Naive B cell (primary cell): ENCODE measurements around the gene DOC2A. TPM values are rescaled to one million over a fixed set of nuclear protein-coding genes. Genes with fewer than 3 reads are reported as not detected.

Experiments used
- ATAC-seq, 2 donors: fragments of 150-1000 bp; cut with Tn5 transposase; 2 replicates each; pipeline ENCODE4 v1.10.0; 2021; ENCODE audit warnings: low read depth in 2 of 2, mild to moderate bottlenecking in 2 of 2, moderate library complexity in 2 of 2
- DNase-seq: peaks from one replicate; pipeline ENCODE4 v3.0.0; 2022
- H3K27ac Mint-ChIP-seq, 6 donors: one replicate each; pipeline ENCODE4 v1.8.0; 2020 to 2022; ENCODE audit warnings: mild to moderate bottlenecking in 6 of 6, mixed read lengths in 6 of 6, moderate library complexity in 5 of 6, inconsistent platforms in 2 of 6
- H3K27me3 Mint-ChIP-seq, 3 donors: one replicate each; pipeline ENCODE4 v1.8.0; 2021 to 2022; ENCODE audit warnings: mixed read lengths in 3 of 3, mild to moderate bottlenecking in 1 of 3
- H3K36me3 Mint-ChIP-seq, 2 donors: one replicate each; pipeline ENCODE4 v1.8.0; 2020 to 2022; ENCODE audit warnings: mixed read lengths in 2 of 2, inconsistent platforms in 1 of 2, mild to moderate bottlenecking in 1 of 2
- H3K4me1 Mint-ChIP-seq, 3 donors: one replicate each; pipeline ENCODE4 v1.8.0; 2020 to 2022; ENCODE audit warnings: mixed read lengths in 3 of 3, inconsistent platforms in 1 of 3, mild to moderate bottlenecking in 1 of 3, moderate library complexity in 1 of 3
- H3K4me3 Mint-ChIP-seq, 8 donors: one replicate each; pipeline ENCODE4 v1.8.0; 2020 to 2022; ENCODE audit warnings: mild to moderate bottlenecking in 8 of 8, mixed read lengths in 8 of 8, moderate library complexity in 8 of 8, inconsistent platforms in 2 of 8
- H3K9me3 Mint-ChIP-seq, 7 donors: one replicate each; pipeline ENCODE4 v1.8.0; 2020 to 2022; ENCODE audit warnings: mixed read lengths in 7 of 7, mild to moderate bottlenecking in 5 of 7, inconsistent platforms in 2 of 7, moderate library complexity in 1 of 7
- polyA plus RNA-seq, 6 donors: library from polyadenylated mRNA; unstranded; fragments of 300-500 nt; fragmentation: Illumina TruSeq; gene quantifications; one replicate each; pipeline ENCODE4 v1.2.3, GENCODE V29; 2021; ENCODE audit warnings: low read depth in 6 of 6

Gene DOC2A
- polyA plus RNA-seq, 6 donors from 2014 or later = not detected

DNA sequence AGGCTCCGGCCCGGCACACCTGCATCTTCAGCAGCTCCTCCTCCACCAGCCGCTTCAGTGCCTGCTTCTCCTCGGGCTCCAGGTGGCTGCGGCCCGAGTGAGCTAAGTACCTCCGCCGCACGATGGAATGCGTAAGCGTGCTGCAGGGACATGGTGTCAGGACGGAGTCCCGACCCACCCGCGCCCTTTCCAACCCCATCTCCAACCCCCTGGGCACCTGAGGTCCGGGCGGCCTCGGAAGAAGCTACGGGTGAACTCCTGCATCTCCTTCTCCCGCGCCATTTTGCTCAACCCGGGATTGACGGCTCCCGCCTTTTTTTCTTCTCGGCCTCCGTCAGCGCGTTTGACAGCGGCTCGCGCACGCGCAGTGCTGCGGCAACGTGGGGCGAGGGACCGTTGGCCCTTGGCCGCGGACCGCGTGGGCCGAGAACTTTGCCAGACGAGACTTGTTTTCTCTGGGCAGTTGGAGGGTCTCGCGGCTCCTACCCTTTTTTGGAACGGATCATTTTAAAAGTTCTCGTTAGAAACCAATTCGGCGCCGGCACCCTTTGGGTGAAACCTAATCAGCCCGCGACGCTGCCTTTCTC is 15.4 kb downstream of the DOC2A start, which contains the start of gene HIRIP3:
Gene HIRIP3 (minus strand): TSS at position 294 of the 587 bp plus-strand sequence. CDS start 12 bp downstream, at position 282.
- Mint-ChIP-seq H3K4me1 (peaks cover 34 to 45% (median 45%) of the 10 kb centered on the region in 3 donors), H3K36me3 (peaks cover 0 to 8% of the 10 kb centered on the region in 2 donors), H3K4me3 (peak within 1 kb of the TSS; percentile 95 to 99 (median 98)), H3K9me3 (no peaks in the 10 kb centered on the region), H3K27me3 (no peaks in the 10 kb centered on the region), H3K27ac (peak within 1 kb of the TSS; percentile 95 to 99 (median 98))
- DNase-seq (peak; percentile 84), ATAC-seq (peak; percentile 57 to 61)

DNA sequence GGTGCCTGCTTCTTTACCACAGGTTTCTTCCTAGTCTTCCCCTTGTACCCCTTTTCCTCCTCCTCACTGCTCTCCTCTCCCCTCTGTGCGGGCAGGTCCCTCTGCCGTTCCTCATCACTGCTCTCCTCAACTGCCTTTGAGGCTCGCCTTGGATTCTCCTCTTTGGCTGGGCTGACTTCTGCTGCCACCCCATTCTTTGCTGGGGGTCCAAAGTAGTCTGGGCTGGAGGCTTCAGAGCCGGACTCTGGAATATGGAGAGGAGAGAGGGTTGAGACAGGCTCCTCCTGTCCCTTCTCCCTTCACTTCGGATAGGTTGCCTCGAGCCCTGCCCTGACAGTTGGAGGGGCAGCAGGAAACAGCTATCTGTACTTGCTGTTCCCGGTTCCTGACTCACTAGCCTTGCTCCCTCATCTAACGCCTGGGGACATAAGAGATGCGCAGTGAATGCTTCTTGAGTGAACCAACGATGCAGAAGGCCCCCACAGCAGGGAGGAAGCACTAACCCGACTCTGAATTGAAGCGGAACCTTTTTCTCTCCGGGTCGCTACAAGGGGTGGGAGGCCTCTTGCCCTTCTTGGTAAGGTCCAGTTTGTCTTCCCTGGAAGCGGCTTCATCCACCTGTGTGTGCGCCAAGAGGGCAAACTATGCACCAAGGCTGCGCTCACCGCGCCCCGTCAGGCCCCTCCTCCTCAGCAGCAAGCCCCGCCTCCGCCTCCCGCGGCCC is 16.1 kb downstream of the DOC2A start:
- Mint-ChIP-seq H3K9me3 (no peaks in the 10 kb centered on the region), H3K4me3 (peak overlapping the region; percentile 95 to 99 (median 98)), H3K27me3 (no peaks in the 10 kb centered on the region), H3K27ac (peak overlapping the region; percentile 95 to 99 (median 98)), H3K36me3 (peaks cover 0 to 6% of the 10 kb centered on the region in 2 donors), H3K4me1 (peaks cover 32 to 45% (median 42%) of the 10 kb centered on the region in 3 donors)
- ATAC-seq (no peak), DNase-seq (no peak)

DNA sequence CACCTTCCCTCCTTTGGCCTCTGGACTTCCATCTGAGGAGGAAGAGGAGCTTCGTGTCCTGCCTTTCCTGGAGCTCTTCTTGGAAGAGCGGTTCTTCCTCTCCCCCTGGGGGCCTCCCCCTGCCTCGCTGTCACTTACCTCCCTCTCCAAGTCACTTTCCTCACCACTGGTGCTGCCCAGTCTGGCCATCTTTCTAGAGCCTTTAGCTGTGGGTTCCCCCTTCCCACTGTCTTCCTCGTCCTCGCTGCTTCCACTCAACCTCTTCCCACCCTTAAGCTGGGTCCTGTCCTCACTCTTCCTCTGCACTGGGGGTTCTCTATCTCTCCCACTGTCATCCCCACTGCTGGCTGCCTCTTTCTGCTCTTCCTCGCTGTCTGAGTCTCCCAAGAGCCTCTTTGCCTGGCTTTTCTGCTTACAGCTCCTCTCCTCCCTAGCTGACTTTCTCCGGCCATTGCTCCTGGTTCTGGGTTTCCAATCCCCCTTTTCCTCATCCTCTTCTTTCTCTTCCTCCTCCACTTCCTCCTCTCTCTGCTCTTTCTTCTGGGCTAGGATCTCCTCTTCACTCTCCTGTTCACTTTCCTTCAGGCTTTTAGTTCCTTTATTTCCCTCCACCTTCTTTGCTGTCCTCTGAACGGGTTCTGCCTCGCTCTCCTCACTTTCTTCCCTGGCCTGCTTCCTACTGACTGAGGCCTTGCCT is 16.8 kb downstream of the DOC2A start:
- no peaks in the 10 kb centered on the region for H3K27me3 Mint-ChIP-seq
- peaks cover 31 to 41% (median 38%) of the 10 kb centered on the region in 3 donors for H3K4me1 Mint-ChIP-seq
- peak overlapping the region; percentile 55 to 99 (median 96) for H3K4me3 Mint-ChIP-seq
- no peak for ATAC-seq
- H3K36me3 Mint-ChIP-seq = no peaks in the 10 kb centered on the region
- no peaks in the 10 kb centered on the region for H3K9me3 Mint-ChIP-seq
- H3K27ac Mint-ChIP-seq = peak overlapping the region; percentile 33 to 99 (median 90)
- DNase-seq = no peak

DNA sequence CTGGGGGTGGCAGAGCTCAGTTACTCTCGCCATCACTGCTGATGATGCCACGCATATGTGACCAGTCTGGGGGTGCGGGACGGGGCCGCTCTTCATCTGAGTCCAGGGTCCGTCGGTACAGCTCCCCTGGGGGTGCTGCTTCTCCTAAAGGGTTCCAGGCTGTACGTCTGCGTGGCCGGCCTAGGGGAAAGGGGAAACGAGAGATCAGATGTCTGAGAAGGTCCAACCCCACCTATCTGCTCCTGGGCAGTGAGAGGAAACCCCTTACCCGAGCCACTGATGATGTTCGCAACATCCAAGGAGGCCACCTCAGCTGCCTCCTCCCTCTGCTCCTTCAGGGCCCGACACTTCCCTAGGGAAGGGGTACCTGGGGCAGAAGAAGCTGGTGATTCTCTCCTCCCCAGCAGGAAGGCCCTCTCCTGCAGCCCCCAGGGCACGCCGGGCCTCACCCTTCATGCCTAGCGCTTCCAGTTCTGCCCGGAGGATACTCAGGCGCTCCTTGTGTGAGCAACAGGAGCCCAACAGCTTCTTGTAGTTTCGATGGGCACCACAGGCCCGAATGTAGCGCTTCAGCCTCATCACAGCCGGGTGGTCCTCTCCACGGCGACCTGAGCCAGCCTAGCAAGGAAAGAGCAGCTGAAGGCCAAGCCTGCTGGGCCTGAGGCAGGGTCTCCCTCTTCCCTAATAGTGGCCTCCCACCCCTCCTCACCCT is 17.5 kb downstream of the DOC2A start:
- H3K4me1 Mint-ChIP-seq = peaks cover 33 to 37% (median 35%) of the 10 kb centered on the region in 3 donors
- DNase-seq = no peak
- no peaks in the 10 kb centered on the region for H3K27me3 Mint-ChIP-seq
- H3K27ac Mint-ChIP-seq = peak overlapping the region in 1 of 6 donors; percentile 88
- peaks cover 0 to under 1% of the 10 kb centered on the region in 2 donors for H3K36me3 Mint-ChIP-seq
- H3K4me3 Mint-ChIP-seq = peak overlapping the region in 7 of 8 donors; percentile 10 to 98 (median 47)
- no peaks in the 10 kb centered on the region for H3K9me3 Mint-ChIP-seq
- ATAC-seq = no peak

DNA sequence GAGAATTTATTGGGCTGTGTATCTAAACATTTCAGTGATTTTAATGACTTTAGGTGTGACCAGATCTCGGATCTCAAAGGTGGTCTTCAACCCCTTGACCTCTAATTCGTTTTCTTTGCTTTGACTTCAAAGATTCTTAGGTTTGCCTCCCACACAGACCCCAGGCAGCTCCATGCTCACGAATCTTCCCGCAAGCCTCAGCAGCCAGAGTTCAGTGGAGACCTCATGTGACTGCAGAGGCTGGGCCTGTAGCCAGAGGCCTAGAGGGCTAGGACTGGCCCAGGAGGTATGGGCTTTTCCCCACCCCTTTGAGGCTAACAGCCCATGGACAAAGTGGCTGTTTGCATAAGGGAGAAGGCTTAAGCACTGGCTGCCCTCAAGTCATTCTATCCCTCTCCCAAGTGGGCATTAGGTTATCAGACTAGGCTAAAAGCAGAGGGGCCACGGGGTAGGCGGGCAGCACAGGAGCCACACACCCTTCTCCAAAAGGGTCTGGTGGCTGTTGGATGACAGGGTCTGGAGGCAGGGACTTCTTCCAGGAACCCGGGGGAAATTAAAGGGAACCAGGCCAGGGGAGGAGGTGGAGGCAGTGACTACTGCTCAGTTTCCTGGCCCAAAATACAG is 18.4 kb downstream of the DOC2A start:
- Mint-ChIP-seq H3K4me3 (peak overlapping the region in 3 of 8 donors; percentile 15 to 71 (median 28)), H3K9me3 (no peaks in the 10 kb centered on the region), H3K27ac (peak overlapping the region in 3 of 6 donors; percentile 41 to 91 (median 52)), H3K4me1 (peaks cover 32 to 39% (median 37%) of the 10 kb centered on the region in 3 donors), H3K27me3 (no peaks in the 10 kb centered on the region), H3K36me3 (peaks cover 0 to 9% of the 10 kb centered on the region in 2 donors)
- no peak for ATAC-seq
- DNase-seq = no peak

DNA sequence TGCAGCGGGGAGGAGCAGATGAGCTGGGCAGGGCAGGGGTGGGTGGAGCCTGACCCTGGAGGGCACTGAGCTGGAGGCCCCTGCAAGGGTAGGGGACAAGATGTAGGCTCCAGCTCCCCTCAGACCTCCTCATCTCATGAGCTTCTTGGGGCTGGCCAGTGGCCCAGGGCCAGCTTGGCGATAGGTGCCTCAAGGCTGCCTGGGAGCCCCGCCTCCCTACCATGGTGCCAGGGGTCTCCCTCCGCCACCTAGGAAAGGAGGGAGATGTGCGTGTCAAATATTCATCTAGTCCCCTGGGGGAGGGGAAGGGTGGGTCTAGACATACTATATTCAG is 19.3 kb downstream of the DOC2A start:
- no peaks in the 10 kb centered on the region for H3K9me3 Mint-ChIP-seq
- no peak overlapping the region for H3K4me3 Mint-ChIP-seq
- H3K4me1 Mint-ChIP-seq = peaks cover 24 to 34% (median 31%) of the 10 kb centered on the region in 3 donors
- H3K27ac Mint-ChIP-seq = peak overlapping the region in 1 of 6 donors; percentile 71
- peaks cover 0 to 11% of the 10 kb centered on the region in 2 donors for H3K36me3 Mint-ChIP-seq
- ATAC-seq (no peak), DNase-seq (no peak)
- H3K27me3 Mint-ChIP-seq = no peaks in the 10 kb centered on the region

DNA sequence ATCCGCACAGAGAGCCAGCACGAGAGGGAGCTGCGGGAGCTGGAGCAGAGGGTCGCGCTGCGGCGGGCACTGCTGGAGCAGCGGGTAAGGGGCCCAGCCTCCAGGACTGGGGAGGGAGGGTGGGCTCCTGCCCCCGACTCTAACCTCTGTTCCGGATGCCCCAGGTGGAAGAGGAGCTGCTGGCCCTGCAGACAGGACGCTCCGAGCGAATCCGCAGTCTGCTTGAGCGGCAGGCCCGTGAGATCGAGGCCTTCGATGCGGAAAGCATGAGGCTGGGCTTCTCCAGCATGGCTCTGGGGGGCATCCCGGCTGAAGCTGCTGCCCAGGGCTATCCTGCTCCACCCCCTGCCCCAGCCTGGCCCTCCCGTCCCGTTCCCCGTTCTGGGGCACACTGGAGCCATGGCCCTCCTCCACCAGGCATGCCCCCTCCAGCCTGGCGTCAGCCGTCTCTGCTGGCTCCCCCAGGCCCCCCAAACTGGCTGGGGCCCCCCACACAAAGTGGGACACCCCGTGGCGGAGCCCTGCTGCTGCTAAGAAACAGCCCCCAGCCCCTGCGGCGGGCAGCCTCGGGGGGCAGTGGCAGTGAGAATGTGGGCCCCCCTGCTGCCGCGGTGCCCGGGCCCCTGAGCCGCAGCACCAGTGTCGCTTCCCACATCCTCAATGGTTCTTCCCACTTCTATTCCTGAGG is 19.8 kb downstream of the DOC2A start:
- peaks cover 19 to 29% (median 26%) of the 10 kb centered on the region in 3 donors for H3K4me1 Mint-ChIP-seq
- no peaks in the 10 kb centered on the region for H3K27me3 Mint-ChIP-seq
- no peak overlapping the region for H3K4me3 Mint-ChIP-seq
- no peak overlapping the region for H3K27ac Mint-ChIP-seq
- H3K36me3 Mint-ChIP-seq = peaks cover 0 to 17% of the 10 kb centered on the region in 2 donors
- ATAC-seq (no peak), DNase-seq (no peak)
- H3K9me3 Mint-ChIP-seq = no peaks in the 10 kb centered on the region

DNA sequence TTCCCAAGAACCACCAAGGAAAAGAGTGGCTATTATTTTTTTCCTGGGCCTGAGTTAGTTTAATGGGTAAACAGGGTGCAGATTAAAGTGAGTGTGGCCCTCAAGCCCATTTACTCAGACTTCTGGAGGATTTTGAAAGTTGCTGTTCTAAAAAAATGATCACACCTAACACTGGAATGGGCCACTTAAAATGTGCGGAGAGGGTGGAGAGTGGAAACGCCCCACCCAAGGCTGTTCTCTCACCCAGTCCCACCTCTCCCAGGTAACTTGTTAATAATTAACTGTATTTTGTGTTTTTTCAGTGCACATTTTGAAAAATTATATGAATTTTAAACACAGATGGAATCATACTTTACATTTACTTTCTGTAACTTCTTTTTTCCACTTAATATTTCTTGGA is 20.8 kb downstream of the DOC2A start:
- ATAC-seq (no peak), DNase-seq (no peak)
- H3K4me3 Mint-ChIP-seq = peak overlapping the region in 1 of 8 donors; percentile 25
- H3K9me3 Mint-ChIP-seq = no peaks in the 10 kb centered on the region
- H3K36me3 Mint-ChIP-seq = peaks cover 0 to 23% of the 10 kb centered on the region in 2 donors
- peaks cover 13 to 24% (median 22%) of the 10 kb centered on the region in 3 donors for H3K4me1 Mint-ChIP-seq
- no peak overlapping the region for H3K27ac Mint-ChIP-seq
- no peaks in the 10 kb centered on the region for H3K27me3 Mint-ChIP-seq

DNA sequence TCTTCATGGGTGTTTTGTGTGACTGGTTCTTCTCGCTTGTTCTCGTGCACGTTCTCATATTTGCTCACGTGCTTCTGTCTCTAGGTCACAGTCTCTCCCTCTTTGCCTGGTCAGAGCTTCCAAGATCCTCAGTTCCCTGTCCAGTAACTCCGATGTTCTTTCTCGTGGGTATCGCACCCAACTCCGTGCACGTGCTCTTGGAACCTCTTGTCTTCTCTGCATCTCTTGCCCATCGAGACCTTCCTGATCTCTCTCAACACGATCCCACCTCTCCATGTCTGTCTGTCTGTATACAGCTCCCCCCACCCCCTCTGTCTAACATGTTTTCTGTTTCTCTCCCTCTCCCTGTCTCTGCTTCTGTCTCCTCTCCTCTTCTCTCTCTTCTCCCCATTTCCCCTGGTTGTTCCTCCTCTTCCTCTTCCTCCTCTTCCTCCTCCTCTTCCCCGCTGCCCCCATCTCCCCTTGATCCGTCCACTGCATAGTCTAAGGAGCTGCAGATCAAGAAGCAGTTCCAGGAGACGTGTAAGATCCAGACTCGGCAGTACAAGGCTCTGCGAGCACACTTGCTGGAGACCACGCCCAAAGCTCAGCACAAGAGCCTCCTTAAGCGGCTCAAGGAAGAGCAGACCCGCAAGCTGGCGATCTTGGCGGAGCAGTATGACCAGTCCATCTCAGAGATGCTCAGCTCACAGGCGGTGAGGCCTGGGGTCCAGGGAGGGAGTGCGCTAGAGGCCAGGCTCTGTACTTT is 21.5 kb downstream of the DOC2A start:
- ATAC-seq (no peak), DNase-seq (no peak)
- Mint-ChIP-seq H3K4me3 (peak overlapping the region in 1 of 8 donors; percentile 25), H3K27ac (peak overlapping the region in 1 of 6 donors; percentile 22), H3K27me3 (no peaks in the 10 kb centered on the region), H3K9me3 (no peaks in the 10 kb centered on the region), H3K36me3 (peaks cover 0 to 23% of the 10 kb centered on the region in 2 donors), H3K4me1 (peaks cover 6 to 17% (median 15%) of the 10 kb centered on the region in 3 donors)

DNA sequence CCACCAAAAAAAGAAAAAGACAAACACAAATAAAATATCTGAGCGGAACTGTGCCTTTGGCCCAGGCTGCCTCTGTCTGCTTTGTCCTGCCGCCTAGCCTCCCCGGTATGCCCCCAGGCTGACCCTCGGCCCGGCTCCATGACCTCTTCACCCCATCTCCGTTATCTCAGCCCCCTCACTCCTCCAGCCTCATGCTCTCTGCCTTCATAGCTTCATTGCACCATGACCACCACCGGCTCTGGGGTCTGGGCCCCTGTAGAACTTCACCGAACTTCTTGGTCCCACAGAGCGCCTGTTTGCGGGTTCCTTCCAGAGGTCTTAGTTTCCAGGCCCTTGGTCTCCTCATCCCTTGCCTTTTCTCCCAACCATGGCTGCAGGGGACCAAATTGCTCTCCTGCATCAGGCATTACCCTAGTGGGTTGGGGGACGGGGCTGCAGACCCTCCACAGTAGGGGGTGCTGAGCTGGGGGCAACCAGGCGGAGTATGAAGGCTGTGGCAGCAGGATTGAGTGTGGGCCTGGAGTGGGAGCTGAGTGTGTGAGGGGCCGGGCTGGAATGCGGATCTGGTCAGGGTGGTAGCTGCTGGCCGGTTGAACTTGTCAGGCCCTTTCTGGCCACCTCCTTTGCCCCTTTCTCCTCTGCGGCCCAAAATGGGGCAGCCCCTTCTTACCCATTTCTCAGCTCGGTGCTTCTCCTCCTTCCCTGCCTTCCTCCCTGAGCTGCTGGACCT is 22.3 kb downstream of the DOC2A start:
- peaks cover 0 to 23% of the 10 kb centered on the region in 2 donors for H3K36me3 Mint-ChIP-seq
- no peak for DNase-seq
- no peaks in the 10 kb centered on the region for H3K27me3 Mint-ChIP-seq
- peak overlapping the region in 1 of 6 donors; percentile 69 for H3K27ac Mint-ChIP-seq
- H3K9me3 Mint-ChIP-seq = no peaks in the 10 kb centered on the region
- H3K4me3 Mint-ChIP-seq = no peak overlapping the region
- ATAC-seq = no peak
- peaks cover 0 to 11% (median 10%) of the 10 kb centered on the region in 3 donors for H3K4me1 Mint-ChIP-seq

DNA sequence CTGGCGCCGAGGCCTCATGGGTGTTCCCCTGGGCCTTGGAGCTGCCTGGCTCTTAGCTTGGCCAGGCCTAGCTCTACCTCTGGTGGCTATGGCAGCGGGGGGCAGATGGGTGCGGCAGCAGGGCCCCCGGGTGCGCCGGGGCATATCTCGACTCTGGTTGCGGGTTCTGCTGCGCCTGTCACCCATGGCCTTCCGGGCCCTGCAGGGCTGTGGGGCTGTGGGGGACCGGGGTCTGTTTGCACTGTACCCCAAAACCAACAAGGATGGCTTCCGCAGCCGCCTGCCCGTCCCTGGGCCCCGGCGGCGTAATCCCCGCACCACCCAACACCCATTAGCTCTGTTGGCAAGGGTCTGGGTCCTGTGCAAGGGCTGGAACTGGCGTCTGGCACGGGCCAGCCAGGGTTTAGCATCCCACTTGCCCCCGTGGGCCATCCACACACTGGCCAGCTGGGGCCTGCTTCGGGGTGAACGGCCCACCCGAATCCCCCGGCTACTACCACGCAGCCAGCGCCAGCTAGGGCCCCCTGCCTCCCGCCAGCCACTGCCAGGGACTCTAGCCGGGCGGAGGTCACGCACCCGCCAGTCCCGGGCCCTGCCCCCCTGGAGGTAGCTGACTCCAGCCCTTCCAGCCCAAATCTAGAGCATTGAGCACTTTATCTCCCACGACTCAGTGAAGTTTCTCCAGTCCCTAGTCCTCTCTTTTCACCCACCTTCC is 23.3 kb downstream of the DOC2A start:
- DNase-seq = no peak
- no peak overlapping the region for H3K4me3 Mint-ChIP-seq
- H3K9me3 Mint-ChIP-seq = no peaks in the 10 kb centered on the region
- peaks cover 0 to 25% of the 10 kb centered on the region in 2 donors for H3K36me3 Mint-ChIP-seq
- peaks cover 0 to 12% (median 11%) of the 10 kb centered on the region in 3 donors for H3K4me1 Mint-ChIP-seq
- no peak for ATAC-seq
- peak overlapping the region in 1 of 6 donors; percentile 93 for H3K27ac Mint-ChIP-seq
- H3K27me3 Mint-ChIP-seq = no peaks in the 10 kb centered on the region
